HG03439 (cell line): ENCODE results near the gene TEX12.

Experiments used
- ATAC-seq: cut with Tn5 transposase; IDR thresholded peaks from one replicate; pipeline ENCODE4 v1.9.1; 2021; ENCODE audit warnings: mild to moderate bottlenecking, moderate library complexity; ENCODE audit not compliant: unreplicated experiment

The TEX12 gene

DNA sequence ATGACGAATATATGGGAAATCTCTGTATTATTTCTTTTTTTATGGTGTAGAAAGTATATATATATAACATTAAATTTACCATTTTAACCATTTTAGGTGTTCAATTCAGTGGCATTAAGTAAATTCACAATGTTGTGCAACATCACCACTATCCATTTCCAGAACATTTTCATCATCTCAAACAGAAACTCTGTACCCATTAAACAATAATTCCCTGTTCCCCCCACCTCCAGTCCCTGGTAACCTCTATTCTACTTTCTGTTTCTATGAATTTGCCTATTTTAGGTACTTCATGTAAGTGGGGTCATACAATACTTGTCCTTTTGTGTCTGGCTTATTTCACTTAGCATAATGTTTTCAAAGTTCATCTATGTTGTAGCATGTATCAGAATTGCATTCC is 43.7 kb downstream of the TEX12 start:
- ATAC-seq: no peak

DNA sequence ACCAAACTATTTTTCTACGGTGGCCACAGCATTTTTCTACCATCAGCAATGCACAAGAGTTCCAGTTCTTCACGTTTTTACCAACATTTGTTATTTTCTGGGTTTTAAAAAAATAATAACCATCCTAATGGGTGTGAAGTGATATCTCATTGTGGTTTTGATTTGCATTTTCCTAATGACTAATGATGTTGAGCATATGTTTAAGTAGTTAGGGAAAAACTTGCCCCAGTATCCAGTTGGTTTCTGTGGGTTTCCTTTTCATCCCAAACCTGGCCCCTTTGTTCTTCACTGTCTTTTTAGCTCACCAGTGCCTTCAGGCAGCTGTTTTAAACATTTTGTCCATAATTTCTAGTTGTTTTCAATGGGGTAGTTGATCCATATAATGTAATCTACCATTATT is 44.4 kb downstream of the TEX12 start:
- no peak for ATAC-seq

DNA sequence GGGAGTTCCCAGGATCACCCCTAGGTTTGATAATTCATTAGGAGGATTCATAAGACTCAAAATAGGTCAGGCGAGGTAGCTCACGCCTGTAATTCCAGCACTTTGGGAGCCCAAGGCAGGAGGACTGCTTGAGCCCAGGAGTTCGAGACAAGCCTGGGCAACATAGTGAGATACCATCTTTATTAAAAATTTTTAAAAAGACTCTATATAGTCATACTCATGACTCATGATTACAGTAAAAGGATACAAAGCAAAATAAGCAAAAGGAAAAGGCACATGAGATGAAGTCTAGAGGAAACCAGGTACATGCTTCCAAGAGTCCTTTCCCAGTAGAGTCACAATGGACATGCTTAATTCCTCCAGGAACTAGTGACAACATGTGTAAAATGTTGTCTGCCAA is 45.1 kb downstream of the TEX12 start:
- no peak for ATAC-seq

DNA sequence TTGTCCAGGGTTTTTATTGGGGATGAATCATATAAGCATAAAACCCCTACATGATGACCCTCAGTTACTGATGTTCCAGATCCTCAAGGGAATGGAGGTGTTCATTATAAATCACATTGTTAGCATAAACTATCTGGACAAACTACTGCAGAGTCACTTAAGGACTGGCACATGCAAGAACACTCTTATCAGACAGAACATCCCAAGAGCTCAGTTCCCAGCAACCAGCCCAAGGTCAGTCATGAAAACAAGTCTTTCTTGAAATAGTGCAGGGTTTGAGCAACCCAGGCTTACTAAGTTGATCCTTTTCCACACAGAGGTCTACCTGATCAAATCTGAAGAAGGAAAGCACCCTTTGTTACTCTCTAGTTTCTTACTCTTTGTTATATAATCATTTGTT is 45.5 kb downstream of the TEX12 start:
- ATAC-seq: no peak

DNA sequence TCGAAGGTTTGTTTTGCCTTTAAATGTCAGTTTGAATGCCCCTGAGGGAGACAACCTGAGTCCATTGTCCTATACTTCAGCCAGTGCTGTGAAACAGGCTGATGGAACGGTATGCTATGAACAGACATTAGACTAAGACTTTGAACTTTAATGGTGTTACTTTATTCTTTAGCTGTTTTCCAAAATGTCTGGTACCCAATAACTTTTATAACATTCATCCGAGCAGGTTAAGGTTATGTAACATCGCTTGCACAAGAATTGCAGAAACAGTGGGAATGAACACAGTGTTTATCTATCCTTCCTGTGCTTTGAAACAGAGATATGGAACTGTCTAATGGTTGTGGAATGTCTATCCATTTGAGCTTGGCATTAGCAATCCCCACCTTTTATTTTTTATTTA is 46.6 kb downstream of the TEX12 start:
- no peak for ATAC-seq

DNA sequence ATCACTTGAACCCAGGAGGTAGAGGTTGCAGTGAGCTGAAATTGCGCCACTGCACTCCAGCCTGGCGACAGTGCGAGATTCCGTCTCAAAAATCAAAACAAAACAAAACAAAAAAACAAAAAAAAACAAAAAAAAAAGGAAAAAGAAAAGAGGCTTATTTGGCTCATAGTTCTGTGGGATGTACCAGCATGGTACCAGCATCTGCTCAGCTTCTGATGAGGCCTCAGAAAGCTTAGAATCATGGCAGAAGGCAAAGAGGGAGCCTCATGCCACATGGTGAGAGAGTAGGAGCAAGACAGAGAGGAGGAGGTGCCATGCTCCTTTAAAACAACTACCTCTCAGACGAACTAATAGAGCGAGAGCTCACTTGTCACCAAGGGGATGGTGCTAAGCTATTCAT is 48.4 kb downstream of the TEX12 start:
- ATAC-seq: no peak

DNA sequence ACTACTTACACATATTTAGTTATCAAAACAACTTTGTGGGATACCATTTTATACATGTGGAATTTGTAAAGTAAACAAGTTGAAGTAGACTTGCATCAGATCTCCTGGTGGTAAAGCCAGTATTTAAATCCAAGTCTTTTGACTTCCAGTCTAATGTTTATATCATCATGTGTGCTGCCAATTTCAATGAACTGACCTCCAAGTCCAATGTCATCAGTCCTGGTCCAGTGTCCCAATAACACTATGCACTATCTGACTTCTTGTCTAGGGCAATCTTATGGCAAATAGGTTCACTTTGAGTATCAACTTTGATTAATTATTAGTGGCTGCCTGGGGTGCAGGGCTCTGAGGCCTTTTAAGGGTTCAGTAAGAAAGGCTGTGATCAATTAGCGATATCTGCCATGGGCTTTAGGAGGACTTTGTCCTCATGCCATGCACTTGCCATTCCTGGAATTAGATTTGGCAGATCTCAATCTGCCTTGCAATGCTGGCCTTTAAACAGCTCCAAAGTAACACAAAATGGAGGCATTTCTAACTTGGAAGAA is 49.5 kb downstream of the TEX12 start:
- ATAC-seq: no peak

DNA sequence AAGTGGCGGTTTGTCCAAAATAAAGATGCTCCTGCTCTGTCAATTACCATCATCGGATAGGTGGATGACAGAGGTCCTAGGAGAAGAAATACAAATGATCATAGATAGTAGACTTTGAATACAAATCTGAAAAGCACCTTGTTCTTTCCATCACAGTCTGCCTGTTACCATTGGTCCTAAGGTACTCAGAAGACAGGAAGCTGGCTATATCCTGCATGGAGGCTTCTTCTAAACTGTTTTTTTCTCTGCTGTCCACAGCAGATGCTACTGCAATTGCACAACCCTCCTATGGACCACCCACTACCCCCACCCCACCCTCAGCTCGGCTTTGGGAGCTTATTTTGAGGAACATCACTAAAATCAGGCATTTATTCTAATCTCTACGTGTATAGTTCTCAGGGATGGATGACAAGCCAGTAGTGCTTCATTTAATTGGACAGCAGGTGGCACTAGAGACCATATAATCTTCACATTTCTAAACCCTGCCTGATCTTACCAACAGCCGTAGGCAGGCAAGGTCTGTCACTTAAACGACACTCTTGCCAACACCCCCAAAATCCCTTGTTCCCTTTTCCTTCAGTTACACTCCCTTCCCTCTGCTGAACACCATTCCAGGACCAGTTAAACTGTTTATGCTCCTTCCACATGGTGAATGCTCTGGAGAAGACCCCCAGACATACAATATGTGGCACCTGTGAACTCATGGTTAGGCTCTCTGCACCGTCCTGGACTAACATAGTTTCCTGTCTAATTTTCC is 52.5 kb downstream of the TEX12 start:
- ATAC-seq: peak; percentile 96

DNA sequence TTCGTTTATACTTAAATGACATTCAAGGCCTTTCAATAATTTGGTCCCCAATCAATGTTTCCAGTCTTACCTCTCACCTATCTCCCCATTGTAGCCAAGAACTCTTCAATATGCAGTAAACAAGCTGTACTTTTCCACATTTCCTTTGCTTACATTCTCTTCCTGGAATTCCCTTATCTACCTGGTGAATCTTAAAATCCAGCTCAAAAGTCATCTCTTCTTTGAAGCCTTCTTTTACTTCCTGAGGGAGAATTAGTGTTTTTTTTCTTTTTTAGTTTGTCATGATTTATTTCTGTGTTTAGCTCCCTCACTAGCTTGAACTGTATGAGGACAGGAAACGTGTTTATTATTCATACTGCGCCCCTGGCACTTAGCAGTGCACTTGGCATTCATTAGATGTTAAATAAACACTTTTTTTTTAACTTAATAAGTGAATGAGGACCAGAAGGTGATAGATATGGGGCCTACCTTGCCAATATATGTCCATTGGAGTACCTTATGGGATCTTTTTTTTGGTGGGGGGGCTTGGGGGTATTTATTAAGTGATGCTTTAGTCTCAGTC is 54.2 kb downstream of the TEX12 start:
- ATAC-seq: no peak
